HG03442 (cell line): ENCODE data around the gene RGL3.
"Not testable (repeated sequence)": the region's sequence is repeated elsewhere in the genome, so short reads cannot be mapped to it uniquely, and the experiment has no call there.

Source experiments
- ATAC-seq: cut with Tn5 transposase; IDR thresholded peaks from one replicate; pipeline ENCODE4 v1.9.1; 2021; ENCODE audit warnings: mild to moderate bottlenecking, moderate library complexity; ENCODE audit not compliant: unreplicated experiment

Gene RGL3

DNA sequence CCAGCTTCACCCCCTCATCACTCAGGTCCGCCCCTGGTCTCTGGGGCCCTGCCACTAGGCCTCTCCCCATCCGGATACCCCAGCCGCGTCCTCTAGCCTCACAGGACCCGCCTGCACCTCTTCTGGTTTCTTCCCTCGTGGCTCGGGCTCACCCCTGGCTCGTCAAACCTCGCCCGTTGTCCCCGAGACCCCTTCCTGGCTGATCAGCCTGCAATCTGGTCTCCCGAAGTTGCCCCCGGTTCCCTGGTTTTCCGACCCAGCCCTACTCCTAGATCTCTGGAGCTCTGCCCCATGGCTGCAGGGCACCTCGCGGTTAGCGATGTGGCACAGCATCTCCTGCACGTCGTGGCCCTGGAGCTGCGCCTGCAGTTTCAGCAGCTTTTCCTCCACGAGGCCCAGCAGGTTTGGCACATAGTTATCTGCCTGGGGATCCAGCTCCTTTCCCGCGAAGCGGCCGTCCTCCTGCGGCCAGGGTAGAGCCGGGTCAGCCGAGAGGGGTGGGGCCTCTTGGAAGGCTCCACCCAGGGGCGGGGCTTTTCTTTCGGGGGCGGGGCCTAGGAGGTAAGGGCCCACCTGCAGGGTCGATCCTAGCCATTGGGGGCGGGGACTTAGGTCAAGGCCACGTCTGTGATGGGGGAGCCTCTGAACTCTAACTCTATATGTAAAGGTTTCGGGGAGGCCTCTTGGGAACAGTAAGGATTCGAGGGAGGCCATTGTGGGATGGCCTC lies 2.4 kb upstream of the RGL3 start:
- no peak for ATAC-seq

- ATAC-seq = no peak
Observed at GRCh38 chr19:11420429-11421370, 1.6 kb upstream of the RGL3 start.

DNA sequence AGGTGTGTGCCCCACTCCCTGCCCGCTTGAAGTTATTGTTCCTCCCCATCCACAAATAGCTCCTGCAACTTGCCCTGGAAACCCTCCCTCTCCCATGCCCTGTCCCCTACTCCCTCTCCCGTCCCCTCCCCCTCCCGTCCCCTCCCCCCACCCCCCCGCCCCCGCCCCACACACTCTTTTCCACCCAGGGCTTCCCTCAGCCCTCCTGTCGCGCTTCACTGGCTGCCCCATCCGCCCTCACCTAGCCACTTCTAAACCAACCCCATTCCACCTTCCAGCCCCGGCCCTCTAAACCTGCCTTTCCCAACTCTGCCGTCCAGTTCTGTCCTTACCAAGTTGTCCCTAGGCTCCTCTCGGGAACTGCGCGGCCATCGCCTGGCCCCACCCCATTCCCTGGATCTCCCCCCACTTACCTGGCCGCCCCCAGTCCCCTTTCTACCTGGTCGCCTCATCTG lies 993 bp downstream of the RGL3 start:
- ATAC-seq = no peak

- ATAC-seq = no peak
Observed at GRCh38 chr19:11416346-11417052, 2.6 kb downstream of the RGL3 start.

GRCh38 chr19:11414544-11414943 lies 4.6 kb downstream of the RGL3 start:
- ATAC-seq = no peak

DNA sequence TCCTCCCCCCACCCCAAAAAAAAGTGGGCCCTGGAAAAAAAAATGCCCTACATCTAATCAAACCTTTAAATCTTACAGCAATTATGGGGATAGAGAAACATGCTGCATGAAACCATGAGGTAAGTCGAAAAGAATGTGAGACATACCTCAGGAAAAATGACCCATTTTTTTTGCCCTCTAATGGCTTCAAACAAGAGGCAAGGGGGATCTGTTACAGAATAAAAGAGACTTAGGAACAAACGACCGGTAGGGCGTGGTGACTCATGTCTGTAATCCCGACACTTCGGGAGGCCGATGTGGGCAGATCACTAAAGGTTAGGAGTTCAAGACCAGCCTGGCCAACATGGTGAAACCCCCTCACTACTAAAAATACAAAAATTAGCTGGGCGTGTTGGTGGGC lies 8.4 kb downstream of the RGL3 start:
- ATAC-seq = no peak

- no peak for ATAC-seq
Observed at GRCh38 chr19:11408591-11408990, 10.5 kb downstream of the RGL3 start.

DNA sequence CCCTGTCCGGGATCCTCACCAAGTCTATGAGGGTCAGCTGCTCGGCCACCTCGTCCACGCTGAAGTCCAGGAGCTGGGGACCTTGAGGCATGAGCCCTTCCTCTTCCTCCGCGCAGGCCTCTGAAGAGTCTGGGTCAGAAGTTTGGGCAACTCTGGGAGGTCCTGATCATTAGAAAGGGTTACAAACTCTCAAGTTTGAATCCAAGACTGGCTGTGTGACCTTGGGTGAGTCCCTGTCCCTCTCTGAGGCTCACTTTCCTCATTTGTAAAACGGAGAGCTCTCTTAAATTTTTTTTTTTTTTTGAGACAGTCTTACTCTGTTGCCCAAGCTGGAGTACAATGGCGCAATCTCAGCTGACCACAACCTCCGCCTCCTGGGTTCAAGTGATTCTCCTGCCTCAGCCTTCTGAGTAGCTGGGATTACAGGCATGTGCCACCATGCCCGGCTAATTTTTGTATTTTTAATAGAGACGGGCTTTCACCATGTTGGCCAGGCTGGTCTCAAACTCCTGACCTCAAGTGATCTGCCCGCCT lies 12.3 kb downstream of the RGL3 start:
- ATAC-seq = not testable (repeated sequence)

DNA sequence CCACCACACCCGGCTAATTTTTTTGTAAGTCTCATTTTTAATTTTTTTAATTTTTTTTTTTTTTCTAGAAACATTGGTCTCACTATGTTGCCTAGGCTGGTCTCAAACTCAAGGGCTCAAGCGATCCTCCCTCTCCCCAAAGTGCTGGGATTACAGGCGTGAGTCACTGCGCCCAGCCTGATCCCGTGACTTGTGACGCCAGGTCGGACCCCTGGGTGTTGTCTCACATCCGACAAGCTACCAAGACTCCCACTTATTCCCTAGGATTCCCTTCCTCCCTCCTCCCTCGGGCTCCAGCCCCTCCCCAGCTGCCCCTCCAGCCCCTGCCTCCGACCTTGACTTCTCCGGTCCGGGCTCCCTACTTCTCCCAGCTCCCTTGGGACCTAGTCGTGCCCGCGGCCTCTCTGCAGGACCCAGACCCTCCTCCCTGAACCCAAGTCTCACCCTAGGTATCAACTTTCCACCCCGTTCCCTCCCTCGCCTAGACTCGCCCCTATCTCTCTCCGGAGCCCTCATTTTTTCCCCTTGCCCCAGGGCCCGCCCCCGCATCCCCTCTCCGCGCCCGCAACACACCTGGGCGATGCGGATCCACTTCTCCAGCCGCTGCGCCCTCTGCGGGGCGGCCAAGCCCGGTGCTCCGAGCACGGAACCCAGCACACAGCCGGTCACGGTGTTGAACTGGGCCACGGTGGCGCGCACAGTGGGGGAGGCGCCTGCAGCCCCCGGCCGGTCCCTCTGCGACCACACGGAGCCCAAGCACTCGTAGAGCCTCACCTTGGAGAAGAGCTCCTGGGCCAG lies 13.1 kb downstream of the RGL3 start:
- no peak for ATAC-seq

- no peak for ATAC-seq
Observed at GRCh38 chr19:11404588-11405222, 14.4 kb downstream of the RGL3 start.

- no peak for ATAC-seq
Observed at GRCh38 chr19:11401808-11402543, 17.1 kb downstream of the RGL3 start.

GRCh38 chr19:11400798-11401197 lies 18.3 kb downstream of the RGL3 start:
- no peak for ATAC-seq

DNA sequence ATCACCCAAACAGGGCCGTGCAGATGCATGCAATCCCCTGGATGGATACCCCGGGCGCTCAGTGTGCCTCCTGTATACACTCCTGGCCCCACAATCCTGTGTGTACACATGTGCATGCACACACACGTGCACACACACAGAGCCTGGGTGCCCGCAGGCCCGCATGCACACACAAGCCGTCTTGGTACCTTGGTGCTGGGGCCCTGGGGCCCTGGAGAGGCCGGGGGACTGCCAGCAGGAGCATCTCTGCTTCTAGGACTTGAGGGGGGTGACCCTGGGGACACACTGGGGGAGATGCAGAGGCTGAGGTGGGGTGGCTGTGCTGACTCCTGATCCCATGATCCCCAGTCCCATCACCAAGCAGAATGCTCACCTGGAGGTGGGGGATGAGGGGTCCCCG lies 19.4 kb downstream of the RGL3 start:
- ATAC-seq = no peak

GRCh38 chr19:11397089-11397610 lies 22.0 kb downstream of the RGL3 start:
- ATAC-seq = no peak

DNA sequence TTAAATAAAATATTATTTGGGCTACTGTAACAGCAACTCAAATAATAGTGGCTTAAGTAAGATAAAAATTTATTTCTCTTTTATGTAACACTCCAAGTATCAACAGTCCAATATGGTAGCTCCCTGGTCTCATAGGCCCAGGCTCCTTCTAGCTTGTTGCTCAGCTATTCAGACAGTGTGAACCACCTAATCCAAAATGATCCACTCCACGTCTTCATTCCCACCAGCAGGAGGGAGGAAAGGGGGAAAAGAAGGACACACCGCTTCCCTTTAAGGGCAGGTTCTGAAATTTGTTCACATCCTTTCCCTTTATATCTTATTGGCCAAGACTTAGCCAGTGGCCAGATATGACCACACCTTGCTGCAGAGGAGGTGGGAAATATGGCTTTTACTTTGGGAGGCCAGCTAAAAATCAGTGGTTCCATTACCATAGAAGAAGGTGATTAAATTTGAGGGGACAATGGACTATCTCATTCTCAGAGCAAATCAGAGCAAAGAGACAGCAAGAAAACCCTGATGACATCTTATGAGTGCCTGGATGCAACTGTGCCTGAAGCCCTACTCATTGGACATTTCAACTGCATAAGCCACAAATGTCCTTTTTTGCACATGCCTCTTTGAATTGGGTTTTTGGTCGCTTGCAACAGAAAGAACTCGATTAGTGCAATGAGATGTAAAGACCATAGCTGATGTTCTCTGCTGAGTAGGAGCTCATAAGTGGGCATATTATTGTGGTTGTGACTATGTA lies 28.0 kb downstream of the RGL3 start:
- no peak for ATAC-seq

DNA sequence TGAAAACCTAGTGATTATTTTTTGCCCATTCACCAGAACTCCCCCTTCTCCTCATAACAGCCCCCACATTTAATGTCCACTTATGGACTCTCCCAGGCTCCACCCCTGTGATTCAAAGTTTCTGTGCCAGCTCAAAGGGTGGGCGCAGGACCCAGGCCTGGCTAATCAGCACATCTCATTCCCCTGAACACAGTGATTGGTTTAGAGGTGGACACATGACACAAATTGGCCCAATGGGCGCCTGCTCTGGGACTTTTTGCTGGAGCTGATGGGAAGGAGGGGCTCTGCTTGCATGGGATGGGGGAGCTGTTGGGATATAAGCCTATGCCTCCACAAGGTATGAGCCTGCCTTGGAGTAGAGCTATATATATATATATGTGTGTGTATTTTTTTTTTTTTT lies 28.8 kb downstream of the RGL3 start:
- no peak for ATAC-seq

DNA sequence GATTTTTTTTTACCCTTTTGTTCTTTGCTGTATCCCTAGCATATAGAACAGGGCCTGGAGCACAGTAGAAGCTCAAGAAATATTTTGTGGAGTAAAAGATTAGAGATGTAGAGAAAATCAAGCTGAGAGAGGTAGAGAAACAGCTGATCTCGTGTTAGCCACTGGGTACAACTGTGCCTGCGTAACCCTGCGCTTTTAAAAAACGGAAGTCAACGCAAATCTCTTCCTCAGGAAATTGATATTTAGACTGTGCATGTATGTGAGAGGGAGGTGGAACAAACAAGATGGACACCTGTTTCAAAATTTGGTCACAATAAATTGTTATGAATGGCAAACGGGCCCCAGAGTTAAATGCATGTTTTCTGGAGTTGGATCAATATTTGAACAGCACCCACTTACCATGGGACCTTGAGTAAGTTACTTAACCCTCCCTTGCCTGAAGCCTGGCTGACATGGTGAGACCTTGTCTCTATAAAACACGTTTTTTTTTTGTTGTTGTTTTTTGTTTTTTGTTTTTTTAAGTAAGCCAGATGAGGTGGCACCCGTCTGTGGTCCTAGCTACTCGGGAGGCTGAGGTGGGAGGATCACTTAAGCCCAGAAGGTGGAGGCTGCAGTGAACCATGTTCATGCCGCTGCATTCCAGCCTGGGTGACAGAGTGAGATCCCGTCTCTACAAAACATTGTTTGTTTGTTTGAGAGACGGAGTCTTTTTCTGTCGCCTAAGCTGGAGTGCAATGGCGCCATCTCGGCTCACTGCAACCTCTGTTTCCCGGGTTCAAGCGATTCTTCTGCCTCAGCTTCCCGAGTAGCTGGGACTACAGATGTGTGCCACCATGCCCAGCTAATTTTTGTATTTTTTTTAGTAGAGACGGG lies 31.7 kb downstream of the RGL3 start:
- no peak for ATAC-seq
